ENCODE results near the gene PTPRS. TPM values are rescaled to one million over a fixed set of nuclear protein-coding genes. Genes with fewer than 3 reads are reported as not detected.
A peak's percentile ranks its signal among the peaks of the same experiment; 100 is the strongest.

Gene PTPRS
- total and polyA plus RNA-seq, 2 experiments from 2014 or later, result 46.0 to 351 TPM

- Histone ChIP-seq H3K9me3 (ENCODE audit: low read depth) (no peaks in the 10 kb centered on the region), H3K27me3 (peaks cover 9% of the 10 kb centered on the region), H3K36me3 (no peaks in the 10 kb centered on the region), H3K4me1 (ENCODE audit: low read depth) (no peaks in the 10 kb centered on the region), H3K27ac (no peak overlapping the region), H3K4me3 (no peak overlapping the region)
- DNase-seq (ENCODE audit: low read depth in 1 of 2, low spot score in 1 of 2), result peak in 1 of 2 donors; percentile 26
- no peak for TF ChIP-seq CTCF (IDR thresholded peaks at IDR 0.05; ENCODE audit: low read depth, low read length)
These were observed 11.7 kb upstream of the PTPRS start for GRCh38 chr19:5352229-5352763.

- peaks cover 6% of the 10 kb centered on the region for H3K27me3 ChIP-seq
- H3K4me1 ChIP-seq (ENCODE audit: low read depth), result no peaks in the 10 kb centered on the region
- no peak overlapping the region for H3K27ac ChIP-seq
- H3K9me3 ChIP-seq (ENCODE audit: low read depth), result no peaks in the 10 kb centered on the region
- H3K4me3 ChIP-seq, result no peak overlapping the region
- TF ChIP-seq CTCF (IDR thresholded peaks at IDR 0.05; ENCODE audit: low read depth, low read length), result no peak
- H3K36me3 ChIP-seq, result no peaks in the 10 kb centered on the region
- no peak for DNase-seq (ENCODE audit: low read depth in 1 of 2, low spot score in 1 of 2)
These were observed 11.2 kb upstream of the PTPRS start for GRCh38 chr19:5351731-5352228.

- no peaks in the 10 kb centered on the region for H3K27me3 ChIP-seq
- no peaks in the 10 kb centered on the region for H3K36me3 ChIP-seq
- TF ChIP-seq CTCF (IDR thresholded peaks at IDR 0.05; ENCODE audit: low read depth, low read length), result peak; percentile 3
- no peaks in the 10 kb centered on the region for H3K9me3 ChIP-seq (ENCODE audit: low read depth)
- no peak overlapping the region for H3K4me3 ChIP-seq
- no peak overlapping the region for H3K27ac ChIP-seq
- no peak for DNase-seq (ENCODE audit: low read depth in 1 of 2, low spot score in 1 of 2)
- H3K4me1 ChIP-seq (ENCODE audit: low read depth), result no peaks in the 10 kb centered on the region
These were observed 8.4 kb upstream of the PTPRS start for GRCh38 chr19:5349041-5349440.

GRCh38 chr19:5345895-5346386, 5.3 kb upstream of the PTPRS start:
- H3K9me3 ChIP-seq (ENCODE audit: low read depth), result no peaks in the 10 kb centered on the region
- no peaks in the 10 kb centered on the region for H3K36me3 ChIP-seq
- no peak for TF ChIP-seq CTCF (IDR thresholded peaks at IDR 0.05; ENCODE audit: low read depth, low read length)
- no peaks in the 10 kb centered on the region for H3K27me3 ChIP-seq
- H3K4me1 ChIP-seq (ENCODE audit: low read depth), result no peaks in the 10 kb centered on the region
- no peak overlapping the region for H3K4me3 ChIP-seq
- peak in 1 of 2 donors; percentile 85 for DNase-seq (ENCODE audit: low read depth in 1 of 2, low spot score in 1 of 2)
- no peak overlapping the region for H3K27ac ChIP-seq

- Histone ChIP-seq H3K4me1 (ENCODE audit: low read depth) (peaks cover 5% of the 10 kb centered on the region), H3K27me3 (no peaks in the 10 kb centered on the region), H3K27ac (no peak overlapping the region), H3K36me3 (no peaks in the 10 kb centered on the region), H3K9me3 (ENCODE audit: low read depth) (no peaks in the 10 kb centered on the region), H3K4me3 (no peak overlapping the region)
- no peak for TF ChIP-seq CTCF (IDR thresholded peaks at IDR 0.05; ENCODE audit: low read depth, low read length)
- peak in 1 of 2 donors; percentile 71 for DNase-seq (ENCODE audit: low read depth in 1 of 2, low spot score in 1 of 2)
These were observed 3.2 kb upstream of the PTPRS start for GRCh38 chr19:5343848-5344247.

Data from cardiac muscle cell (in vitro differentiated cells and primary cell).